ENCODE results near the gene BARD1. TPM values are rescaled to one million over a fixed set of nuclear protein-coding genes. Genes with fewer than 3 reads are reported as not detected.

Gene BARD1
- 11.5 and 29.2 TPM in 2 replicates for total RNA-seq

GRCh38 chr2:214808981-214809750, at the start of gene BARD1:
BARD1 (minus strand) TSS chr2:214809683; CDS start chr2:214809569, 114 bp downstream.

